Activated CD4-positive, alpha-beta T cell treated with anti-CD3 and anti-CD28 coated beads, Interleukin-2, amount 50 U/mL, for 16 hours (primary cell): ENCODE data around the gene PJVK.
A peak's percentile ranks its signal among the peaks of the same experiment; 100 is the strongest.
"Not testable (repeated sequence)": the region's sequence is repeated elsewhere in the genome, so short reads cannot be mapped to it uniquely, and the experiment has no call there.

Source experiments
- DNase-seq: peaks from one replicate; pipeline ENCODE4 v3.0.0-alpha.2; 2020

The PJVK gene

GRCh38 chr2:178436662-178437061, 14.5 kb upstream of the PJVK start:
- DNase-seq = no peak

DNA sequence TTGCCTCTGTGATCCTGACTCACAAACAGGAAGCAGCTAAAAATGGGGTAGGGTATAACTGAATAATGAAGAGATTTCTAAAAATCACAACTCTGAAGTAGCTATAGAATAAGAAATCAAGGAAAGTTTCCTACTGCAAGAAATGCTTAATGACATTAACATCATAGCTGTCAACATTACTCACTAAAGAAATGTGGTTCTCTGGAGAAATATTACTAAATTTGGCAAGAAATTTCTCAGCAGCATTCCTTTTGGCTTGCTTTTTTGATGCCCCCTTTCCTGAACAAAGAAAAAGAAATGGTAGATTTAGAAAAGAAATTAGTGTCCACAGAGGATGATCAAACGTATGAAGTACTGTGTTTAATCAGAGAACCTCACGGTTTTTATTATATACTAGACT, 9.8 kb upstream of the PJVK start:
- no peak for DNase-seq

DNA sequence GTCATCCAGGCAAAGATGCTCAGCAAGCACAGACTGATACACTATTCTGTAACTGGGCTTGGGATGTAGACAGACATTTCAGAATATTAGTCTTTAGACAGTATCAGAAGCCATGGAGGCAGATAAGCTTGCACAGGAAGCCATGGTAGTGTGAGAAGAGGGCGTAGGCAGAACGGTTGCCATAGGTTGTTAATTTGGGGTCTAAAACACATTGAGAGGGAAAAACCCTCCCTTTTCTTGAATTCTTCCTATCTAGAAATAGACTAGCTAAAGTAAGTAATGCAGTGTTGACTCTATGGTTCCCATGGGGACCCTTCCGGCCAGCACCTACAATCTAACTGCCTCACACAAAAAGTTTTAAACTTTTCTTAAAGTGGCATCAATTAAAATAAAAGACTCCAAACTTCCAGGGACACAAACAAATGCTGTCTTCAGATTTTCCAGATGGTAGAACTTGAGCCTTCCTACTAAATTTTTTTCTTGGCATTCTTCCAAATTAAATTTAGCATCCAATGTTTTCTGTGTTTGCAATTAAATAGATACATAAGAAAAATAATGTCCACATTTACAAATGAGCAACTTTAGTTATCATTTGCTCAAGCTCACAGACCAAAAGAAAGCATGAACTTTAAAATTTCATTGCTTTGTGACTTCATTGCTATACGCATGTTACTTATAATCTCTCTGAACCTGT, 2.1 kb upstream of the PJVK start:
- no peak for DNase-seq

GRCh38 chr2:178449700-178450523, 1.3 kb upstream of the PJVK start:
- DNase-seq = no peak

- DNase-seq = no peak
Observed at GRCh38 chr2:178450524-178450773, 729 bp upstream of the PJVK start.

DNA sequence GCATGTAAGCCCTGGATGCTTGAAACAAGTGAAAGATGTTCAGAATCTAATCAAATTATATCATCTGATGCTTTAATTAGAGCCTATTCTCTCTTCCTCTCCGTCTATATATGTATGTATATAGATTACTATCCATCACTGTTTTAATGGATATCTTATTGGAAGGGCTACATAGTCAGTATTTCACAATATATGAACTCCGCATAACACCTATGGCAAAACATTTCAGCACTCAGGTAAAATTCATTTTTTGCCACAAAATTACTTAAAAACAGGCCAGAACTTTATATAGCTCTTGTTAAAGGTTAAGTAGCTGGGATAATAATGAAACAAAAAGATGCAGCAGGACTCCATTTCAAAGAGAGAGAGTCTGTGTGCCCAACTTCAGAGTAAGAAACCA, 1.2 kb downstream of the PJVK start:
- no peak for DNase-seq

DNA sequence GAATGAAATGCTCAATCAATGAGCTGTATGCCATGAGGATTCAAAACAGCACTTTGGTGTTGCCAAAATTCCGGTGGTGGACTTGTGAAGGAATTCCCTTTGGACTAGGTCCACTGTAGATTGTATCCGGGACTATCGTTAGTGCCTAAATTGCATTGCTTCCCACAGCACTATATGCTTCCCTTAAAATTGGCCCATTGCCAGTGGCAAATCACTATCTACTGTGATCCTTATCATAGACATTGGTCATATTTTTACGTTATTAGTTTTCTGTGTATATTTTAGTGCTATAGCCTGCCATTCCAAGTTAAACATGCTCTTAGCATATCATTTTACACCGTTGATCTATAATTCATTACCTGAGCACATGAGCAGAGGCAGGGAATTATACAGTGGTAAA, 1.7 kb downstream of the PJVK start:
- DNase-seq = no peak

- DNase-seq = no peak
Observed at GRCh38 chr2:178455947-178456346, 4.8 kb downstream of the PJVK start.

GRCh38 chr2:178457390-178457886, 6.3 kb downstream of the PJVK start:
- DNase-seq = no peak

DNA sequence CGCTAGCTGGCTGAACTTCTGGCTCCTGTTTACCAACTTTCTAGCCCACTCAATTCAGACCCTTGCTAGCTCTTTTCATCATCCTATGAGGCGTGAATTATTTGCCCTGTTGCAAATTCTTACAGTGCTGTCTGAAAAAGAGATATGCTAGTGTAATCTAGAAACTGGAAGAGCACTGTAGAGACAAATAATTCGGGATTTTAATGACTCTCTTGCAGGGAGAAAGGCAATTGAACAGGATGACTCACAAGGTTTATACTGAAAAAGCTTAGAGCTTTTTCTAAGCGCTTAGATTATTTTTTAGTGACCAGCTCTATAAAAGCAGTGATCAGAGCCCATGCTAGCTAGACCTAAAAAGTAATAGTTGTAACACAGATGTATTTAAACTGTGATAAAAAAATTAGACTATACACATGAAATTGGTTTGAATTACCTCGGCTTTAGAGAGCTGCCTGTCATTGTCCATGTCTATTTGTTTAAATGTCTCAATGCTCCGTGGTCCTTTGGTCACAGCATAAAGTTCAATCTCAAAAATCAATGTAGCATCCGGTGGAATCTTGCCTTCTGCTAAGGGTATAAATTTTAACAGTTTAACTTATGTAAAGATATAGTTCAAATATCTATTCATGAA, 18.2 kb downstream of the PJVK start:
- no peak for DNase-seq

GRCh38 chr2:178471313-178471712, 20.1 kb downstream of the PJVK start:
- DNase-seq = not testable (repeated sequence)

DNA sequence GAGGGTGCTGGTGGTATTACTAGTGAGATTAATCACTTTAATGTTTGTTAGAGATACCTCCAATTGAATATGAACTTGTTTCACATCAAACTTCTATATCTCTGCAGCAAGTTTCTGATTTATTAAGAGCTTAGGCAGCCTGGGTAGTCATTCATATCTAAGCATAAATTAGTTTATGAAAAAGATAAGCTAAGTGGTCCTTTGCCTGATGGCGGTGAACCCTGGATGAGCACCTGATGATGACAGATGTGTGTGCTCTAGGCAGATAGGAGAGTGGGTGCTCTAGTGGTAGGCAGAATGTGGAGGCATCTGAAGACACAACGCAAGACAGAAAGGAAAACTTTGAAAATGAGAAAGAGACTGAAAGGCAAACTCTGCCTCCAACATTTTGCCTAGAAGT, 22.2 kb downstream of the PJVK start:
- DNase-seq = no peak

GRCh38 chr2:178473931-178474330, 22.8 kb downstream of the PJVK start:
- no peak for DNase-seq

GRCh38 chr2:178474560-178474959, 23.4 kb downstream of the PJVK start:
- DNase-seq = no peak

- no peak for DNase-seq
Observed at GRCh38 chr2:178476477-178476876, 25.3 kb downstream of the PJVK start.

DNA sequence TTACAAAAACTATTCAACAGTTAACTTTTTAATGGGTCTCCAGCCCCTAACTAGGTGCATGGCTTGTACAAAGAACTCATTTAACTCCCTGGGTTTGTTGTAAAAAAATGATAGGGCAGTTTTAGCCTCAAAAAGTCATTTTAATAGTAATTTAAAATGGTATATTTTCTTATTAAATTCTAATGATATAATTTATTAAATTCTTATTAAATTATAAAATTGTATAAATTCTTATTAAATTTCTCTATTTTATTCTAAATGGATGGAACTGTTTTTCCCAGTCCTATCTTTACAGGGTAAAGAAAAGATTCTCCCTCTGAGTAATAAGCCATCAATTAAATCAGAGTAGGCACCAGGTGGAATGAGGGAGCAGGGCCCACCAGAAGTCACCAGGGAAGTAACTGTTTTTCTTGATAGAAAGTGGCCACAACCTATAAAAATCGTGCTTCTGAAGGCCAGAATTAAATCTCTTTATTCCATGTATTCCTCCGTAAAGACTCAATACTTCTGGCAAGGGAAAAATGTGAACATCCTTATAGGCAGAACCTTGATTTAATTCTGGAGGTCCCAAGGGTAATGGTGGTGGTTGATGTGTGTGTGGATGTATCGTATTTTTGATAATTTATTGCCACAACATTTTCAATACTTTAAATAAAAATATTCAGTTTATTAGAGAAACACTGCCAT, 26.4 kb downstream of the PJVK start:
- no peak for DNase-seq

DNA sequence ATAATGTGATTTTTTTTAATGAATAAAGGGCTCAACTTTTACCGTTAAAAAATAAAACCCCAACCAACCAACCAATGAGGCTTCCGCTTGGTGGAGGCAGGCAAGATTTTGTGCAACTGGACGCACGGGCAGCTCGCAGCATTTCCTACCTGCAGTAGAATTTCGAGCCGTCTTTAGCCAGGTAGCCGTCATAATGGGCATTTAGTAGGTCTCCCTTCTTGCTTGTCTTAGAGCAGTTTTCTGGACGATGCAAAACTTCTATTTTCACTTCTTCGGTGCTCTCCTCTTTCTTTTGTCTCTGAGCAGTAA, 26.9 kb downstream of the PJVK start:
- no peak for DNase-seq

- peak; percentile 87 for DNase-seq
Observed at GRCh38 chr2:178478439-178479274, 27.5 kb downstream of the PJVK start, which contains the start of gene FKBP7. Gene FKBP7 (minus strand): TSS chr2:178478600. CDS start chr2:178478499, 101 bp downstream.

DNA sequence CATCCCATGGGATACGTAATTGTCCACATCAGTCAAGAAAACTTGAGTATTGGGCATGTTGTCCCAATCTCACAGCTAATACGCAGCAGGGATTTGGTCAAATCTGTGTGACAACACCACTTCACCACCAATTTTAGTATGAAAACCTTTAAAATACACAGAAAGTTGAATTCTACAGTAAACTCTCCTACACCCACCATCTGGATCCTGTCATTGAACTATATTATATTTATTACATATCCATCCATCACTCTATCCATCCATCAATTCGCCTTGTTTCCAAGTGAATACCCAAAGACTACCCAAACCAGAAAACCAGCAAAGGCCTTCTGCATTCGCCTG, 28.1 kb downstream of the PJVK start:
- DNase-seq = no peak

DNA sequence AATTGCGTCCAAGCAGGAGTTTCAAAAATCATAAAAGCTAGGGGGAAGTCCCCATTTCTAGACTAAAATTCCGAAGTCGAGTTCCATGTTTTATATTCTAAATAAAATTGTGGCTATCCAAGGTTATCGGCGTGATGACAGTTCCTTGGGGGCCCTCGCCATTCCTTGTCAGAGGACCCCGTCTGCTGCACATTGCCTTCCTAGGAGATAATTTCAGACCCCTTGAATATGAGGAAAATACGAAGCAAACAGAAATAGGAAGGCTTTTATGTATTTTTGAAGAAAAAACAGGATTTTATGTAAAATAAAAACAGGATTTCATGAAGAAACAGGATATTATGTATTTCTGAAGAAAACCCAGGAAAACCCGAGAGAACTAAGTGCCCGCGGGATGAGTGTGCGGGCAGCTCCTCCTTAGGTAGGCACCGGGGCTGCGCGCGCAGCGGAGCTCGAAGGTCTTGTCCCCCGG, 28.6 kb downstream of the PJVK start:
- DNase-seq = no peak

DNA sequence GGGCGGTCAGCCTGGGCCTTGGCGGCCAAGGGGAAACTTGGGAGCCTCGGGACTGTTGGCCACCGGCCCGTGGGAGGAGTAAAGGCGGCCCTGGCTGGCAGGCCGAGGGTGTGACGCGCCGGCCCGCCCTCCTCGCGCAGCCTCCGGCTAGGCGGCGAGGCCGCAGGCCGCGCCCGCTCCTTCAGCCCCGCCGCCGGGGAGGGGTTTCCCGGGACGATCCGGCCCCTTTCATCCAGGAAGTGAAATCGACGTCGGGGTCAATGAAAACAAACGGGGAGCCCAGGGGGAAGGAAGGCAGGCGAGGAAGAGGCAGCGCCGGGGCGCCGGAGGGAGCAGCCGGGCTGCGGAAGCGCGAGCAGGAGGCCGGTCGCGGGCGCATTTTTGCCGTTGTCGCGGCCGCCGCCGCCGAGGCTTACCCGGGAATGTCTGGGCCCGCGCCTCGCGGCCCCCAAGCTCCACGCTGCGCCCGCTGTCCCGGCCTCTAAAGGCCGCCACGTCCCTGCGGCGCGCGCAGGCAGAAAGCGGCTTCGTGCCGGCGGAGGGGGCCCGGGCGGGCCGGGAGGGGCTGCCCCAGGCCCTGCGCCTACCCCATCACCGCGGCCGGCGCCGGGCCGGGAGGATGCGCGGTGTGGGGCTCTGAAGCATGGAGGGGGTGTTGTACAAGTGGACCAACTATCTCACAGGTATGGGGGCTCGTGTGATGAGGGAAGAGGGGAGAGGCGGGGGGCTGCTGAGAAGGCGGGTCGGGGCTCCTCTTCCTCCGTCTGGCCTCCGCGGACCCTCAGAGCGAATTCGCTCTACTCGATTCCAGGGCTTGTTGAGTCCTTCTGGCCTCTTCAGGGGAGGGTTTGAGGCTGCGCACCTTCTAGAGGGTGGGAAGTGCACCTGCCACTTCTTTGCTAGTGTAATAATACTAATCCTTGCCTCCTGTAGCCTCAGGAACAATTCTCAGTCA, 29.3 kb downstream of the PJVK start, which contains the start of gene PLEKHA3:
PLEKHA3 (plus strand) TSS at position 231 of the 955 bp plus-strand sequence; CDS start at position 644, 413 bp downstream.
- DNase-seq = peak; percentile 87
